Brain microvascular endothelial cell (primary cell): Measurements from ENCODE around the gene LATS2.
A peak's percentile ranks its signal among the peaks of the same experiment; 100 is the strongest.

Experiments used
- DNase-seq: peaks from one replicate; pipeline ENCODE4 v3.0.0-alpha.2; 2020
- H3K27ac ChIP-seq: fragments of 250-450 bp; sonication (Bioruptor Pico); 2 replicates; pipeline ENCODE4 v1.5.1; 2020; ENCODE audit warnings: mild to moderate bottlenecking, moderate library complexity
- H3K27me3 ChIP-seq: fragments of 250-450 bp; sonication (Bioruptor Pico); replicated peaks from 2 replicates; pipeline ENCODE4 v1.5.1; 2020; ENCODE audit warnings: mild to moderate bottlenecking
- H3K36me3 ChIP-seq: fragments of 250-450 bp; sonication (Bioruptor Pico); replicated peaks from 2 replicates; pipeline ENCODE4 v1.5.1; 2020; ENCODE audit warnings: mild to moderate bottlenecking
- H3K4me3 ChIP-seq: 2 replicates; pipeline ENCODE4 v1.5.1; 2011; ENCODE audit warnings: low read depth, mild to moderate bottlenecking, control low read depth, low read length, moderate library complexity
- CTCF ChIP-seq: IDR thresholded peaks from 2 replicates; pipeline ENCODE4 v1.5.1; 2011; ENCODE audit warnings: low read depth, mild to moderate bottlenecking, moderate library complexity, low read length, control low read depth, inconsistent platforms; ENCODE audit errors: missing control alignments
- in situ Hi-C: cut with HindIII; loops from 2 replicates; pipeline ENCODE4 v1.10.0; 2017; ENCODE audit warnings: low sequenced_read_pairs, low pct_ligation_motif_present

The LATS2 gene

GRCh38 chr13:21061029-21061763 lies at the start of gene LATS2:
Gene LATS2 (minus strand): TSS chr13:21061586. CDS start chr13:21046026, 15,560 bp downstream.
- DNase-seq, result peak; percentile 95
- no peaks in the 10 kb centered on the region for H3K36me3 ChIP-seq
- in situ Hi-C loops, result no loop called here
- peak within 1 kb of the TSS; percentile 73 for H3K4me3 ChIP-seq
- H3K27ac ChIP-seq, result peak within 1 kb of the TSS; percentile 99
- peak; percentile 17 for TF ChIP-seq CTCF
- no peaks in the 10 kb centered on the region for H3K27me3 ChIP-seq

- Histone ChIP-seq H3K36me3 (no peaks in the 10 kb centered on the region), H3K4me3 (no peak overlapping the region), H3K27ac (no peak overlapping the region), H3K27me3 (no peaks in the 10 kb centered on the region)
- in situ Hi-C loops, result no loop called here
- TF ChIP-seq CTCF, result no peak
- no peak for DNase-seq
Observed at GRCh38 chr13:21109168-21109567, 47.8 kb upstream of the LATS2 start.

- Histone ChIP-seq H3K4me3 (no peak overlapping the region), H3K27me3 (no peaks in the 10 kb centered on the region), H3K27ac (peak overlapping the region; percentile 32), H3K36me3 (no peaks in the 10 kb centered on the region)
- TF ChIP-seq CTCF, result no peak
- in situ Hi-C loops, result no loop called here
- DNase-seq, result peak; percentile 20
Observed at GRCh38 chr13:21106089-21106488, 44.7 kb upstream of the LATS2 start.

GRCh38 chr13:21104199-21105019 lies 43.0 kb upstream of the LATS2 start:
- H3K27ac ChIP-seq, result no peak overlapping the region
- no peaks in the 10 kb centered on the region for H3K27me3 ChIP-seq
- in situ Hi-C loops, result no loop called here
- no peak for DNase-seq
- H3K4me3 ChIP-seq, result no peak overlapping the region
- TF ChIP-seq CTCF, result no peak
- H3K36me3 ChIP-seq, result no peaks in the 10 kb centered on the region

GRCh38 chr13:21101865-21102576 lies 40.6 kb upstream of the LATS2 start:
- Histone ChIP-seq H3K27ac (no peak overlapping the region), H3K36me3 (no peaks in the 10 kb centered on the region), H3K4me3 (no peak overlapping the region), H3K27me3 (no peaks in the 10 kb centered on the region)
- in situ Hi-C loops, result no loop called here
- no peak for TF ChIP-seq CTCF
- DNase-seq, result no peak
